HEK293T (cell line): ENCODE measurements around the gene KCNE4.

Experiments
- CTCF ChIA-PET: fragments of 350-600 bp; formaldehyde crosslinking; extraction: SDS; loops from one replicate; lab custom pipeline; 2021; ENCODE audit warnings: antibody characterized with exemption, inconsistent platforms; lab: Yijun Ruan, JAX
- POLR2A ChIA-PET: fragments of 350-600 bp; formaldehyde crosslinking; extraction: SDS; loops from one replicate; lab custom pipeline; 2020; ENCODE audit warnings: antibody characterized with exemption, inconsistent platforms; lab: Yijun Ruan, JAX
- DNase-seq: peaks from one replicate; pipeline ENCODE4 v3.0.0; 2012; ENCODE audit warnings: mixed read lengths; ENCODE audit errors: extremely low spot score
- ARNT ChIP-seq: fragments of 450-650 bp; IDR thresholded peaks from 2 replicates; pipeline ENCODE4 v1.6.1; 2017; ENCODE audit warnings: mild to moderate bottlenecking
- BHLHE40 ChIP-seq: fragments of 450-650 bp; IDR thresholded peaks from 2 replicates; pipeline ENCODE4 v1.6.1; 2016; ENCODE audit warnings: mild to moderate bottlenecking, moderate library complexity, borderline replicate concordance
- CTBP1 ChIP-seq: fragments of 450-650 bp; IDR thresholded peaks from 2 replicates; pipeline ENCODE4 v1.6.1; 2016; ENCODE audit warnings: borderline replicate concordance
- ELF4 ChIP-seq: fragments of 450-650 bp; IDR thresholded peaks from 2 replicates; pipeline ENCODE4 v1.6.1; 2017; ENCODE audit warnings: antibody characterized with exemption
- FOXA1 ChIP-seq: fragments of 450-650 bp; IDR thresholded peaks from 2 replicates; pipeline ENCODE4 v1.6.1; 2016; ENCODE audit warnings: mild to moderate bottlenecking
- FOXK2 ChIP-seq: fragments of 450-650 bp; IDR thresholded peaks from 2 replicates; pipeline ENCODE4 v1.6.1; 2016; ENCODE audit warnings: mild to moderate bottlenecking
- FOXM1 ChIP-seq: fragments of 450-650 bp; IDR thresholded peaks from 2 replicates; pipeline ENCODE4 v1.6.1; 2017; ENCODE audit warnings: mild to moderate bottlenecking, borderline replicate concordance
- HDGF ChIP-seq: fragments of 450-650 bp; IDR thresholded peaks from 2 replicates; pipeline ENCODE4 v1.6.1; 2017; ENCODE audit warnings: antibody characterized with exemption, borderline replicate concordance
- L3MBTL2 ChIP-seq: fragments of 450-650 bp; conservative IDR thresholded peaks from 2 replicates; pipeline ENCODE4 v1.6.1; 2016; ENCODE audit warnings: mild to moderate bottlenecking
- LEF1 ChIP-seq: fragments of 450-650 bp; IDR thresholded peaks from 2 replicates; pipeline ENCODE4 v1.6.1; 2017; ENCODE audit warnings: mild to moderate bottlenecking, borderline replicate concordance
- NFRKB ChIP-seq: fragments of 450-650 bp; IDR thresholded peaks from 2 replicates; pipeline ENCODE4 v1.6.1; 2016; ENCODE audit warnings: mild to moderate bottlenecking, moderate library complexity
- SP1 ChIP-seq: fragments of 450-650 bp; IDR thresholded peaks from 2 replicates; pipeline ENCODE4 v1.6.1; 2017
- SUZ12 ChIP-seq: fragments of 450-650 bp; IDR thresholded peaks from 2 replicates; pipeline ENCODE4 v1.6.1; 2016; ENCODE audit warnings: mild to moderate bottlenecking
- TARDBP ChIP-seq: fragments of 450-650 bp; IDR thresholded peaks from 2 replicates; pipeline ENCODE4 v1.6.1; 2016
- ZNF384 ChIP-seq: fragments of 450-650 bp; IDR thresholded peaks from 2 replicates; pipeline ENCODE4 v1.6.1; 2016
- TF ChIP-seq, protein P1 (sequence below): fragments of 450-650 bp; IDR thresholded peaks from 2 replicates; pipeline ENCODE4 v1.6.1; 2016

The KCNE4 gene, protein sequence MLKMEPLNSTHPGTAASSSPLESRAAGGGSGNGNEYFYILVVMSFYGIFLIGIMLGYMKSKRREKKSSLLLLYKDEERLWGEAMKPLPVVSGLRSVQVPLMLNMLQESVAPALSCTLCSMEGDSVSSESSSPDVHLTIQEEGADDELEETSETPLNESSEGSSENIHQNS

DNA sequence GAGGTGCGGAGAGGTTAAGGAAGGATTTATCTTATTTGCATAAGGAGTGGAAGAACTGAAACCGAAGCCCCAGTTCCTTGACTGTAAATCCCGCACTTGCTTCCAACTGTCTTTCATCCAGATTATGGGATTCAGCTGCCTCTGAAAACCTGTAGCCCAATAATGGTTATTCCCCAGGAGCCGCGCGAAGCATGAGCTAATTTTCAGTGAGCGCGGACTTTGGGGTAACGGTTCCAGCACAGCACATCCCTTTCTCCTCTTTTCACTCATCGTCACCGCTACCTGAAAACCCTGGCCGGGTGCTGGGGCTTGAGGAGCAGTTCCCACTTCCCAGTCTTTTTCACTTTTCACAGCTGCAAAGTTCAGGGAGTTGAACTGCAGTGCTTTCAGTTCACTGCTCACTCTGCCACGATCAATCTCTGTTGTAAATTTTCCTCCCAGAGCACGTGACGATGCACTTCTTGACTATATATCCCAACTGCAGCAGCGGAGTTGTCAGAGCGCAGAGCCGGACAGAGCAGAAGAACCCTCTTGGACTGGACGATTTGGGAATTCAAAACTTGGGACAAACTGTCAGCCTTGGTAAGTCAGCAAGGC lies at the start of gene KCNE4:
Gene KCNE4, plus strand, starts transcription at position 498 of the 597 bp plus-strand sequence. CDS start 641 bp downstream, outside the sequence.
- TF ChIP-seq BHLHE40, result no peak
- TF ChIP-seq FOXM1, result no peak
- TF ChIP-seq ARNT, result no peak
- TF ChIP-seq HDGF, result no peak
- no peak for TF ChIP-seq L3MBTL2
- TF ChIP-seq, protein P1, sequence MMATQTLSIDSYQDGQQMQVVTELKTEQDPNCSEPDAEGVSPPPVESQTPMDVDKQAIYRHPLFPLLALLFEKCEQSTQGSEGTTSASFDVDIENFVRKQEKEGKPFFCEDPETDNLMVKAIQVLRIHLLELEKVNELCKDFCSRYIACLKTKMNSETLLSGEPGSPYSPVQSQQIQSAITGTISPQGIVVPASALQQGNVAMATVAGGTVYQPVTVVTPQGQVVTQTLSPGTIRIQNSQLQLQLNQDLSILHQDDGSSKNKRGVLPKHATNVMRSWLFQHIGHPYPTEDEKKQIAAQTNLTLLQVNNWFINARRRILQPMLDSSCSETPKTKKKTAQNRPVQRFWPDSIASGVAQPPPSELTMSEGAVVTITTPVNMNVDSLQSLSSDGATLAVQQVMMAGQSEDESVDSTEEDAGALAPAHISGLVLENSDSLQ, result no peak
- no peak for TF ChIP-seq NFRKB
- TF ChIP-seq TARDBP, result no peak
- no peak for TF ChIP-seq ELF4
- TF ChIP-seq ZNF384, result no peak
- no peak for TF ChIP-seq SUZ12
- TF ChIP-seq LEF1, result no peak
- TF ChIP-seq FOXA1, result no peak
- no peak for TF ChIP-seq FOXK2
- TF ChIP-seq CTBP1, result no peak
- ChIA-PET CTCF (no interaction called here), POLR2A (no interaction called here)
- no peak for DNase-seq

DNA sequence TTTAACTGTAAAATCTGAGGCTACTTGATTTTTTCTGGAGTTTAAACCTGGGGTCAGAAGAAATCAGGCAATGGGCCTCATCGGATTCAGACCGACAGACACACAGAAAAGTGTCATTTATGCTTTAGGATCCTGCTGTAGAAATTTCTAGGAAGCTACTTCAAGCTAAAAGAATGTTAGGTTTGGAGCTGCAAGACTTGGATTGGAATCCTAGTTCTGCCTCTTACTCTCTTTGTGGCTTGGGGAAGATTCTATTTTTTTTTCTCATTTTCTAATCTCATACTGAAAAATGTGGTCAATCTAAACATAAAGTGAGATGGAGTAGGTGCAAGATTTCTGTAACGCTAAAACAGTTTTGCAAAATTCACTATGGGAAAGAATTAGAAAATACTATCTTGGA lies 48.8 kb upstream of the KCNE4 start:
- TF ChIP-seq LEF1, result no peak
- no peak for TF ChIP-seq ZNF384
- TF ChIP-seq CTBP1, result no peak
- TF ChIP-seq L3MBTL2, result no peak
- TF ChIP-seq FOXK2, result no peak
- TF ChIP-seq SUZ12, result no peak
- TF ChIP-seq, protein P1, result no peak
- no peak for TF ChIP-seq ARNT
- no peak for TF ChIP-seq TARDBP
- no peak for TF ChIP-seq ELF4
- no peak for TF ChIP-seq BHLHE40
- no peak for TF ChIP-seq HDGF
- DNase-seq, result no peak
- POLR2A ChIA-PET, result no interaction called here
- CTCF ChIA-PET, result no interaction called here

DNA sequence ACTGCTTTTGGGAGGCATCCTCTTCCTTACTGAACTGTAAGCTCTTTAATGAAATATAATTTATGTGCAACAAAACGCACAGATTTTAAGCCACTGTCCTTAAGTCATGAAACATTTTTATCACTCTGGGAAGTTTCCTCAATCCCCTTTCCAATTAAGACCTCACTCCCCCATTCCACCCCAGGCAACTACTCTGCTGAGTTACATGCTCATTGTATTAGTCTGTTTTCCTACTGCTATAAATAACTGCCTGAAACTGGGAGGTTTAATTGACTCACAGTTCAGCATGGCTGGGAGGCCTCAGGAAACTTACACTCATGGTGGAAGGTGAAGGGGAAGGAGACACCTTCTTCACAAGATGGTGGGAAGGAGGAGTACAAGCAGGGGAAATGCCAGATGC lies 46.5 kb upstream of the KCNE4 start:
- CTCF ChIA-PET, result no interaction called here
- POLR2A ChIA-PET, result no interaction called here
- TF ChIP-seq FOXA1 (no peak), FOXK2 (no peak), ZNF384 (no peak), L3MBTL2 (no peak), ARNT (no peak), TARDBP (no peak), LEF1 (no peak), BHLHE40 (no peak), NFRKB (no peak), ELF4 (no peak), SUZ12 (no peak), FOXM1 (no peak), CTBP1 (no peak), HDGF (no peak), SP1 (no peak)
- TF ChIP-seq, protein P1, result no peak
- no peak for DNase-seq

DNA sequence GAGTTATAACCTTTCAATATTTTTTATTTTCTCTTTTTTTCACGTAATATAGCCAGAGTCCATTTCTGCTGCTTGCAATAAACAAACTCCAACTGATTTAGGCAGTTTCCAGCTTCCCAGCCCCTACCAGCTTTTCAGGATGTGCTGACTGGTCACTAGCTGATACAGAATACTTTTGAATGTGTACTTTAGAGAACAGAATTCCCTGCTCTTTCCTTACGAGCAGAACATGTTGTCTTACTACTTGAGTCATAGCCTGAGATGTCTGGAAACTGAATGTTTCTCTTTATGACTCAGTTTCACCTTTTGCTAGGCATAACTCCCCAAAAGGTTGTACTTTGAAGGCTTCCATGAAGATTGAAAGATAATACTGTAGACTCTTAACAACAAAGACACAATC lies 44.5 kb upstream of the KCNE4 start:
- no peak for TF ChIP-seq BHLHE40
- no peak for TF ChIP-seq ELF4
- no peak for TF ChIP-seq SUZ12
- TF ChIP-seq HDGF, result no peak
- TF ChIP-seq CTBP1, result no peak
- TF ChIP-seq FOXA1, result no peak
- TF ChIP-seq ZNF384, result no peak
- no peak for TF ChIP-seq SP1
- DNase-seq, result no peak
- ChIA-PET CTCF (interaction anchor here (1.2 kb wide), 1 partner anchor 25 kb away, joined by 3 read pairs; no protein-coding TSS in a partner anchor), POLR2A (no interaction called here)

DNA sequence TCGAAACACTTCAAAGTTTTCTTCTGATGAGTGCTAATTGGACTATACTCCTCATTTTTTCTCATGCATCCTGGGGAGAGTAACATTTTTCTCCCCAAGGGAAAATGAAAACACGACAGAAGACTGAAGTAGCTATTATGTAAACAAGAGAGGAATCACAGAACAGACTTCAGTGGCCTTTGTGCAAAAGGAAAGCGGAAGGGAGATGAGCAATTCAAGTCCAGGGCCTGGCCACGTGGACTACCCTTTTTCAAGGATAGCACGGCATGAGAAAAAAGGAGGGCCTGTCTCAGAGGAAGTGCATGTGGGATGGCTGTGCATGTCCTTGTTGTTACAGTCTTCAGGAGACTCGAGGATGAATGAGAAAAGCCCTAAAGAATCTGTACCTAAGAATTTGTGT lies 43.8 kb upstream of the KCNE4 start:
- POLR2A ChIA-PET, result no interaction called here
- DNase-seq, result no peak
- CTCF ChIA-PET, result no interaction called here
- TF ChIP-seq TARDBP, result no peak
- no peak for TF ChIP-seq HDGF
- no peak for TF ChIP-seq ARNT
- no peak for TF ChIP-seq FOXA1

DNA sequence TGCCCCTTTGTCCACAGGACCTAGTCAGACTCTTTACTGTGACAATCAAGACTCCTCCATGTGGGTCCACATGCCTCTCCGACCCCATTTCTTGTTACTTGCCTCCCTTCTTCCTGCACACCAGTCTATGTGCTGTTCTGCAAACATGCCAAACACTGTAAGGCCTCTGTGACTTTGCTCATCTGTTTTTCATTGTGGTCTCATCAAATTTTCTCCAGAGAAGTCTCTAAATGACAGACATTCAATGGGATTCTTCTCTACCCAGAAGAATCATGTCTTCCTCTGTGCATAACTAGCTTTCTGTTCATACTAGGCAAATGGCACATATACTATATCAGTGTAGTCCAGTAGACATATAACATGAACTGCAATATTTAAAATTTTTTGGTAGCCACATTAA lies 43.0 kb upstream of the KCNE4 start:
- DNase-seq, result no peak
- no peak for TF ChIP-seq FOXM1
- TF ChIP-seq ARNT, result no peak
- no peak for TF ChIP-seq HDGF
- no peak for TF ChIP-seq FOXA1
- no peak for TF ChIP-seq CTBP1
- TF ChIP-seq L3MBTL2, result no peak
- TF ChIP-seq, protein P1, result no peak
- no peak for TF ChIP-seq SP1
- no peak for TF ChIP-seq FOXK2
- no peak for TF ChIP-seq ZNF384
- TF ChIP-seq BHLHE40, result no peak
- no peak for TF ChIP-seq LEF1
- TF ChIP-seq TARDBP, result no peak
- TF ChIP-seq ELF4, result no peak
- TF ChIP-seq NFRKB, result no peak
- TF ChIP-seq SUZ12, result no peak
- ChIA-PET CTCF (no interaction called here), POLR2A (no interaction called here)
